Fibroblast of lung (primary cell): ENCODE measurements around the gene KIF16B. TPM values are rescaled to one million over a fixed set of nuclear protein-coding genes. Genes with fewer than 3 reads are reported as not detected.

Experiments
- DNase-seq, 2 donors: peaks; one replicate each; pipeline versions ENCODE4 v3.0.0 to v3.0.0-alpha.2; 2010; ENCODE audit warnings: low read depth in 2 of 2
- H2AFZ ChIP-seq: 2 replicates; pipeline ENCODE4 v1.5.1; 2012; ENCODE audit warnings: low read length, control low read depth, inconsistent platforms
- H3K27ac ChIP-seq: 2 replicates; pipeline ENCODE4 v1.5.1; 2011; ENCODE audit warnings: low read length, control low read depth; ENCODE audit not compliant: insufficient read depth
- H3K27me3 ChIP-seq: 2 replicates; pipeline ENCODE4 v1.5.1; 2011; ENCODE audit warnings: mild to moderate bottlenecking, low read length; ENCODE audit not compliant: control insufficient read depth, insufficient read depth
- H3K36me3 ChIP-seq: 2 replicates; pipeline ENCODE4 v1.5.1; 2011; ENCODE audit warnings: low read length; ENCODE audit not compliant: control insufficient read depth, insufficient read depth
- H3K4me1 ChIP-seq: 2 replicates; pipeline ENCODE4 v1.5.1; 2011; ENCODE audit warnings: low read length; ENCODE audit not compliant: control insufficient read depth, insufficient read depth; ENCODE audit errors: extremely low read depth
- H3K4me2 ChIP-seq: 2 replicates; pipeline ENCODE4 v1.5.1; 2011; ENCODE audit warnings: low read length, control low read depth; ENCODE audit not compliant: insufficient read depth; ENCODE audit errors: extremely low read depth
- H3K4me3 ChIP-seq, 4 experiments: fragments of 200-600 bp in 1 of 4; sonication (generic) in 1 of 4; replicated peaks in 1 of 4; 2 replicates each; pipeline ENCODE4 v1.5.1; 2011 to 2016; ENCODE audit warnings: low read length in 4 of 4, low read depth in 3 of 4, mild to moderate bottlenecking in 3 of 4, control low read depth in 2 of 4, inconsistent platforms in 1 of 4, mixed read lengths in 1 of 4; ENCODE audit not compliant: insufficient read depth in 1 of 4; ENCODE audit errors: control extremely low read depth in 1 of 4
- H3K79me2 ChIP-seq: 2 replicates; pipeline ENCODE4 v1.5.1; 2012; ENCODE audit warnings: mild to moderate bottlenecking, low read length, inconsistent platforms; ENCODE audit not compliant: control insufficient read depth, insufficient read depth
- H3K9ac ChIP-seq: 2 replicates; pipeline ENCODE4 v1.5.1; 2011; ENCODE audit warnings: mild to moderate bottlenecking, low read length, control low read depth; ENCODE audit not compliant: insufficient read depth
- H3K9me3 ChIP-seq: 2 replicates; pipeline ENCODE4 v1.5.1; 2012; ENCODE audit warnings: low read depth, low read length; ENCODE audit not compliant: control insufficient read depth, insufficient read depth
- H4K20me1 ChIP-seq: 2 replicates; pipeline ENCODE4 v1.5.1; 2011; ENCODE audit warnings: low read length; ENCODE audit not compliant: control insufficient read depth, insufficient read depth; ENCODE audit errors: extremely low read depth
- EZH2 ChIP-seq: IDR thresholded peaks from 2 replicates; pipeline ENCODE4 v1.5.1; 2012; ENCODE audit warnings: low read length, control low read depth, mild to moderate bottlenecking; ENCODE audit errors: missing control alignments
- polyA plus RNA-seq, 2 donors: library from polyadenylated mRNA; depleted of rRNA in 1 of 2; stranded (reverse) in 1 of 2; unstranded in 1 of 2; fragments of >200 nt; gene quantifications; 2 replicates each; pipeline ENCODE4 v1.2.1, GENCODE V29; 2011 to 2012; ENCODE audit warnings: missing spikeins in 1 of 2
- total RNA-seq: library from RNA; depleted of rRNA; stranded (reverse); fragments of >200 nt; gene quantifications from 2 replicates; pipeline ENCODE4 v1.2.1, GENCODE V29; 2014
- TF ChIP-seq, protein P1 (sequence below), 2 donors: IDR thresholded peaks in 1 of 2; conservative IDR thresholded peaks in 1 of 2; 1 replicate in 1 of 2; 2 replicates in 1 of 2; pipeline ENCODE4 v1.5.1; 2011 to 2012; ENCODE audit warnings: low read length in 2 of 2, control low read depth in 1 of 2, inconsistent platforms in 1 of 2, low read depth in 1 of 2, mild to moderate bottlenecking in 1 of 2

KIF16B gene
- total and polyA plus RNA-seq, 2 donors (not counting 1 experiment from before 2014, with no cell fraction given) = 7.7 to 17.3 TPM

DNA sequence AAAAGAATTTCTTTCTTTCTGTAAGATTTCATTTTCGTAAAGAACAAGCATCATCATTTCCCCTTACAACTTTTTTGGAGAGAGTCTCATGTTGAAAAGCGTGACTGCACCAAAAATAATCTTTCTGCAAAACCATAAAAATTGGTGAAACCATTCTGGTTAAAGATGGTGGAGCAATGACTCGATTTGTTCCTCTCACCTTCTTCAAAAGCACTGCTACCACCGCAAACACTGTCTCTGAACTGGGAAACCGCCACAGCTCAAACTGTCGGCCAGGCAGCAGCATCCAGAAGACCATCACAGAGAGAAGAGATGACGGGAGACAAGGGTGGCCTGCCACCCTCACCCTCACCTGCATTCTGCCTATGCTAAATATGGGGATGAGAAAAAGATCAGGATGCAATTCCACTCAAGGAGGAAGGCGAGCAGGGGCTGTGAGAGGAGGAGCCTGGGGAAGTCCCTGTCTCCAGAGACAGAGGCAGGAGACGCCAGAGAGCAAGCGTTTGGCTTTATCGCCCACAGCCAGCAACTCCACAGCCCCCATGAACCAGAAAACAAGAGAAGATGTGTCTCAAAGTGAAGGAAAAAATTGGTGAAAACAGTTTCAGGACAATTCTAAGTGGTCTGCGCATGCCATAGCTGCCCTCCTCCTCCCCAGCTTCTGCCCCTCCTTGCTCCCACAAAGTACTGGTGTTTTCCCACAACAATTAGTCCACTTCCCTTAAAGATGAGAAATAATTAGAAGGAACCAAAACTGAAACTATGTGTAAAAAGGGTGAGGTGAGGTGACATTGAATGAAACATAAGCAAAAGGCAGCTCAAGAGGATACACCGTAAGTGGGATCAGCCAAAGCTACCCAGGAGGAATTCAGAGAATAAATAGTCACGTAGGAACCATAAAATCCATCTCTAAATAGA lies 255.5 kb downstream of the KIF16B start:
- TF ChIP-seq, protein P1, sequence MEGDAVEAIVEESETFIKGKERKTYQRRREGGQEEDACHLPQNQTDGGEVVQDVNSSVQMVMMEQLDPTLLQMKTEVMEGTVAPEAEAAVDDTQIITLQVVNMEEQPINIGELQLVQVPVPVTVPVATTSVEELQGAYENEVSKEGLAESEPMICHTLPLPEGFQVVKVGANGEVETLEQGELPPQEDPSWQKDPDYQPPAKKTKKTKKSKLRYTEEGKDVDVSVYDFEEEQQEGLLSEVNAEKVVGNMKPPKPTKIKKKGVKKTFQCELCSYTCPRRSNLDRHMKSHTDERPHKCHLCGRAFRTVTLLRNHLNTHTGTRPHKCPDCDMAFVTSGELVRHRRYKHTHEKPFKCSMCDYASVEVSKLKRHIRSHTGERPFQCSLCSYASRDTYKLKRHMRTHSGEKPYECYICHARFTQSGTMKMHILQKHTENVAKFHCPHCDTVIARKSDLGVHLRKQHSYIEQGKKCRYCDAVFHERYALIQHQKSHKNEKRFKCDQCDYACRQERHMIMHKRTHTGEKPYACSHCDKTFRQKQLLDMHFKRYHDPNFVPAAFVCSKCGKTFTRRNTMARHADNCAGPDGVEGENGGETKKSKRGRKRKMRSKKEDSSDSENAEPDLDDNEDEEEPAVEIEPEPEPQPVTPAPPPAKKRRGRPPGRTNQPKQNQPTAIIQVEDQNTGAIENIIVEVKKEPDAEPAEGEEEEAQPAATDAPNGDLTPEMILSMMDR (conservative IDR thresholded peaks at IDR 0.05 in 1 of 2, IDR thresholded peaks at IDR 0.05 in 1 of 2; ENCODE audit: low read depth in 1 of 2, low read length in 2 of 2) = no peak
- TF ChIP-seq EZH2 = no peak
- H3K4me3 ChIP-seq = no peak overlapping the region
- no peak overlapping the region for H2AFZ ChIP-seq
- H3K79me2 ChIP-seq = no peaks in the 10 kb centered on the region
- H3K27ac ChIP-seq = no peak overlapping the region
- no peaks in the 10 kb centered on the region for H4K20me1 ChIP-seq
- no peak overlapping the region for H3K9ac ChIP-seq
- DNase-seq = no peak
- H3K9me3 ChIP-seq = no peaks in the 10 kb centered on the region
- H3K4me1 ChIP-seq = no peaks in the 10 kb centered on the region
- no peaks in the 10 kb centered on the region for H3K36me3 ChIP-seq
- no peak overlapping the region for H3K4me2 ChIP-seq
- H3K27me3 ChIP-seq = no peaks in the 10 kb centered on the region

DNA sequence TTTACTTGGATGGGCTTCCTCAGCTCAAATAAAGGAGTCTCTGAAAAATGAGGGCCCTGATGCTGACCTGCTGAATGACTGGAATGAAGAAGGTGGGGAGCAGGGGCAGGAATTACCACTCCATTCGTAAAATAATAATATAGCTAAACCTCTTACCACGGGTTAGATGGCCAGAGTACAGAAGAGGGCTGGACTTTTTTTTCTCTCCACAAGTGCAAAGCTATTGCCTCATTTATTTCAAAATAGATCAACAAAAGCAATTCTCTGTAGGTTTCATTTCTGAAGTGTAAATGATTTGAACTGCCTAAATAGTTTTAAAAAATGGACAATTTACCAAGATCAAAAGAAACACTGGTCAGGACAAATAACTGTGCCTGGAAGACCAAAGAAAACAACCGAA lies 256.7 kb downstream of the KIF16B start:
- no peak overlapping the region for H3K4me3 ChIP-seq
- no peak overlapping the region for H3K27ac ChIP-seq
- no peaks in the 10 kb centered on the region for H3K4me1 ChIP-seq
- no peak for TF ChIP-seq EZH2
- TF ChIP-seq, protein P1 (conservative IDR thresholded peaks at IDR 0.05 in 1 of 2, IDR thresholded peaks at IDR 0.05 in 1 of 2; ENCODE audit: low read depth in 1 of 2, low read length in 2 of 2) = no peak
- H2AFZ ChIP-seq = no peak overlapping the region
- no peak overlapping the region for H3K9ac ChIP-seq
- H3K27me3 ChIP-seq = no peaks in the 10 kb centered on the region
- DNase-seq = no peak
- H3K9me3 ChIP-seq = no peaks in the 10 kb centered on the region
- no peaks in the 10 kb centered on the region for H3K79me2 ChIP-seq
- H4K20me1 ChIP-seq = no peaks in the 10 kb centered on the region
- no peak overlapping the region for H3K4me2 ChIP-seq
- no peaks in the 10 kb centered on the region for H3K36me3 ChIP-seq

DNA sequence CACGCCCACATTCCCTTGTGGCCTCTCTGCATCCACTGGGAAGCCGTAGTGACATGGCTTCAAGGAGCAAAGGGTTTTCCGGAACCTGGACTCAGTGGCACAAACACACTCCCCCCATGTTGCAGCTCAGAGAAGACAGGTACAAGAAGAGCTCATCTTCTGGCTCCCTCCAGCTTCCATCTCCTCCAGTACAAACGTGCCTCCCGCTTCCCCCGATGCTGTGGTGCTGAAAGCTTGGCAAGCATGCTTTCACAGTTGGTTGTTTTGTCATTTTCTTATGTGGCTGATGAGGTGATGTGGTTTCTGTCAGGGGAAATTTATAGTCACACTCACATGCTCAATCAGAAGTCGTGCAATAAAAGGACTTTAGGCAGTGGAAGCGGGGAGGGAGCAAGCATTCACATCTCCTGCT lies 258.5 kb downstream of the KIF16B start:
- no peak overlapping the region for H2AFZ ChIP-seq
- no peaks in the 10 kb centered on the region for H3K27me3 ChIP-seq
- no peaks in the 10 kb centered on the region for H3K79me2 ChIP-seq
- no peaks in the 10 kb centered on the region for H4K20me1 ChIP-seq
- H3K4me1 ChIP-seq = no peaks in the 10 kb centered on the region
- no peak overlapping the region for H3K4me2 ChIP-seq
- no peaks in the 10 kb centered on the region for H3K36me3 ChIP-seq
- H3K9ac ChIP-seq = no peak overlapping the region
- DNase-seq = no peak
- no peak for TF ChIP-seq EZH2
- TF ChIP-seq, protein P1 (conservative IDR thresholded peaks at IDR 0.05 in 1 of 2, IDR thresholded peaks at IDR 0.05 in 1 of 2; ENCODE audit: low read depth in 1 of 2, low read length in 2 of 2) = no peak
- H3K27ac ChIP-seq = no peak overlapping the region
- no peak overlapping the region for H3K4me3 ChIP-seq
- H3K9me3 ChIP-seq = no peaks in the 10 kb centered on the region
